Activated naive CD8-positive, alpha-beta T cell treated with anti-CD3 and anti-CD28 coated beads for 36 hours (primary cell): Measurements from ENCODE around the gene NID1. TPM values are rescaled to one million over a fixed set of nuclear protein-coding genes. Genes with fewer than 3 reads are reported as not detected.
"Not testable (repeated sequence)": the region's sequence is repeated elsewhere in the genome, so short reads cannot be mapped to it uniquely, and the experiment has no call there.

Experiments used
- DNase-seq: peaks from one replicate; pipeline ENCODE4 v3.0.0; 2021
- H3K27ac Mint-ChIP-seq: one replicate; pipeline ENCODE4 v1.8.0; 2022; ENCODE audit warnings: mild to moderate bottlenecking, moderate library complexity, mixed read lengths
- H3K27me3 Mint-ChIP-seq: one replicate; pipeline ENCODE4 v1.8.0; 2022; ENCODE audit warnings: mild to moderate bottlenecking, mixed read lengths
- H3K36me3 Mint-ChIP-seq: one replicate; pipeline ENCODE4 v1.8.0; 2021; ENCODE audit warnings: mild to moderate bottlenecking, mixed read lengths
- H3K4me1 Mint-ChIP-seq: one replicate; pipeline ENCODE4 v1.8.0; 2021; ENCODE audit warnings: mixed read lengths
- H3K4me3 Mint-ChIP-seq: one replicate; pipeline ENCODE4 v1.8.0; 2022; ENCODE audit warnings: mild to moderate bottlenecking, moderate library complexity, mixed read lengths
- H3K9me3 Mint-ChIP-seq: one replicate; pipeline ENCODE4 v1.8.0; 2022; ENCODE audit warnings: mixed read lengths
- total RNA-seq, 2 experiments: library from RNA; stranded (reverse); gene quantifications; one replicate each; pipeline ENCODE4 v1.2.3, GENCODE V29; 2021

NID1 gene
- total RNA-seq, 2 experiments from 2014 or later = 0.08 to 0.10 TPM

DNA sequence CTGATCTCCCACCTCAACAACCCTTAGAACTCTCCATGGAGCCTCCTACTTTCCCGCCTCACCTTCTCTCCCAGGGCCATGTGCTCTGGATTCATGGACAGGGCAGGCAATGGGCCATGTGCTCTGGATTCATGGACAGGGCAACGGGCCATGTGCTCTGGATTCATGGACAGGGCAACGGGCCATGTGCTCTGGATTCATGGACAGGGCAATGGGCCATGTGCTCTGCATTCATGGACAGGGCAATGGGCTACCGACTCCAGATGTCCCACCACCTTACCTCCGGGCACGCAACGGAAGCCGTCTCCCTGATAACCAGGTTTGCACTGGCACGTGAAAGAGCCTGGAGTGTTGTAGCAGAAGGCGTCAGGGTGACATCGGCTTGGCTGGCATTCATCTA is 53.2 kb downstream of the NID1 start:
- H3K4me1 Mint-ChIP-seq = no peaks in the 10 kb centered on the region
- no peak overlapping the region for H3K4me3 Mint-ChIP-seq

DNA sequence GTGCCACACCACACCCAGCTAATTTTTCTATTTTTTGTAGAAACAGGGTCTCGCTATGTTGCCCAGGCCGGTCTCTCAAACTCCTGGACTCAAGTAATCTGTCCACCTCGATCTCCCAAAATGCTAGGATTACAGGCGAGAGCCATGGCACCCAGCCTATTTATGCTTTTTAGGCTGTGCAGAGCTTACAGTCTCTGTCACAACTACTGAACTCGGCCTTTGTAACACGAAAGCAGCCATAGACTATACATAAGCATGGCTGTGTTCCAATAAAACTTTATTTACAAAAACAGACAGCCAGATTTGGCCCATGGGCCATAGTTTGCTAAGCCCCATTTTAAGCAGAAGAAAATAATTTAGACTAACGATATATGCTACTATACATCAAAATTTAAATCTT is 54.4 kb downstream of the NID1 start:
- no peak overlapping the region for H3K4me3 Mint-ChIP-seq
- no peaks in the 10 kb centered on the region for H3K36me3 Mint-ChIP-seq
- no peaks in the 10 kb centered on the region for H3K9me3 Mint-ChIP-seq
- DNase-seq = no peak
- H3K27me3 Mint-ChIP-seq = no peaks in the 10 kb centered on the region
- H3K27ac Mint-ChIP-seq = no peak overlapping the region
- no peaks in the 10 kb centered on the region for H3K4me1 Mint-ChIP-seq

More for the DNA sequence above, 53.2 kb downstream of the NID1 start:
- Mint-ChIP-seq H3K9me3 (no peaks in the 10 kb centered on the region), H3K36me3 (no peaks in the 10 kb centered on the region), H3K27me3 (no peaks in the 10 kb centered on the region), H3K27ac (no peak overlapping the region)
- DNase-seq = no peak

DNA sequence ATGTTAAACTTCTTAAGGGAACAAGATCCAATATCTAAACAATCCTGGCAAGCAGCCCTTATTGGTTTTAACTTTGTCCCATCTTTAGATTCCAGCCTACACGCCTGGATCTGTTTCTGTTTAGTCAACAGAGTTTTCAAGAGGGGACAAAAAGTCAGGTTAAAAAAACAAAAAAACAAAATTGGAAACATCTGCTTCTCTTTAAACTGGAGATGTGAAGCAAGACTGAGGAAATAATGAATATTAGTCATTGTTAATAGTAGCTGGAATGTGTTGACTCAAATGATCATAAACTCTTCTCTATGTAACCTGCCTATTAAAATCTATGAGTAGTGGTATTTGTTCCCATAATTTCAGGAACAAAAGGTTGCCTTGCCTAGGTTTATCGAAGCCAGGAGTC is 55.0 kb downstream of the NID1 start:
- H3K27me3 Mint-ChIP-seq = no peaks in the 10 kb centered on the region
- no peaks in the 10 kb centered on the region for H3K4me1 Mint-ChIP-seq
- no peak for DNase-seq
- H3K4me3 Mint-ChIP-seq = no peak overlapping the region
- no peak overlapping the region for H3K27ac Mint-ChIP-seq
- no peaks in the 10 kb centered on the region for H3K9me3 Mint-ChIP-seq
- no peaks in the 10 kb centered on the region for H3K36me3 Mint-ChIP-seq

DNA sequence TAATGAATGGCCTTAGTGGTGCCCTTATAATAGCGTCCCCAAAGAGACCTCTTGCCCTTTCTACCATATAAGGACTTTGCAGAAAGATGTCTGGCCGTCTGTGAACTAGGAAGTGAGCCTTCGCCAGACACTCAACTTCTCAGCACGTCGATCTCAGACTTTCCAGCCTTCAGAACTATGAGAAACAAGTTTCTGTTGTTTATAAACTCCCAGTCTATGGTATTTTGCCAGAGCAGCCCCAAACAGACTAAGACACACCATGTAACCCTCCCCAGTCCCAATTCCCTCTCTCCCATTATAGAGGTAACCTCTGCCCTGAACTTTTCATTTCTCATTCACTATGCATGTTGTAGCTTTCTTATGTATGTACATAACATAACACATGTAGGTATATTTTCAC is 55.7 kb downstream of the NID1 start:
- Mint-ChIP-seq H3K36me3 (no peaks in the 10 kb centered on the region), H3K4me1 (no peaks in the 10 kb centered on the region), H3K27ac (no peak overlapping the region)

DNA sequence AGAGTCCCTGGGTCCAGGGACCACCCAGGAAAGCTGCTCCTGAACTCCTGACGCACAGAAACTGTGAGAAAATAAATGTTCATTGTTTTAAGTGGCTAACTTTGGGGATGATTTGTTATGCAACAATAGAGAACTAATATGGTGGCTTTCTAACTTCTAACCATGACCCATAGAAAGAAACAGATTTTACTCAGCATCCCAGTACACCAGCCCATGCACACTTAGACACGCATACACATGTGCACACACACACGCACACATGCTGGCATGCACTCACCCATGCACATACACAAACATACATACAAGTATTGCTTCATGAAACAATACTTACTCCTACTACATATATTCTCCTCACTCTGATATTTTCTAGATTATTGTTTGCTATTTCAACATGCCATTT is 57.1 kb downstream of the NID1 start:
- H3K4me3 Mint-ChIP-seq = no peak overlapping the region
- H3K27me3 Mint-ChIP-seq = no peaks in the 10 kb centered on the region
- peaks cover 4% of the 10 kb centered on the region for H3K4me1 Mint-ChIP-seq
- H3K36me3 Mint-ChIP-seq = no peaks in the 10 kb centered on the region
- no peak overlapping the region for H3K27ac Mint-ChIP-seq
- no peaks in the 10 kb centered on the region for H3K9me3 Mint-ChIP-seq
- no peak for DNase-seq

More for the DNA sequence above, 55.7 kb downstream of the NID1 start:
- H3K9me3 Mint-ChIP-seq = no peaks in the 10 kb centered on the region
- no peaks in the 10 kb centered on the region for H3K27me3 Mint-ChIP-seq
- no peak for DNase-seq
- H3K4me3 Mint-ChIP-seq = no peak overlapping the region

DNA sequence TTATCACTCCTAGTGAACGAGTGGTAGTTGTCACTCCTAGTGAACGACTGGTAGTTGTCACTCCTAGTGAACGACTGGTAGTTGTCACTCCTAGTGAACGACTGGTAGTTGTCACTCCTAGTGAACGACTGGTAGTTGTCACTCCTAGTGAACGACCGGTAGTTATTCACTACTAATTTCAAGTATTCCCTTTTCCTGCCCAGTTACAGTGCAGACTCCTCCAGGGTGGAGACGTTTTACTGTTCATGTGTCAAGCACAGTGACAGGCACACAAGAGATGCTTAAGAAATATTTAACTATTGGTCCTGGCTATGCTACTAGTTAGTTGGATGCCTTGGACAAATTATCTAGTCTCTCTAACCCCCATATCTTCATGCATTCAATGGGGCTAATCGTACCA is 61.8 kb downstream of the NID1 start:
- H3K4me1 Mint-ChIP-seq = peaks cover 33% of the 10 kb centered on the region
- H3K4me3 Mint-ChIP-seq, H3K27me3 Mint-ChIP-seq, H3K27ac Mint-ChIP-seq, H3K9me3 Mint-ChIP-seq, H3K36me3 Mint-ChIP-seq, DNase-seq: not testable (repeated sequence)

DNA sequence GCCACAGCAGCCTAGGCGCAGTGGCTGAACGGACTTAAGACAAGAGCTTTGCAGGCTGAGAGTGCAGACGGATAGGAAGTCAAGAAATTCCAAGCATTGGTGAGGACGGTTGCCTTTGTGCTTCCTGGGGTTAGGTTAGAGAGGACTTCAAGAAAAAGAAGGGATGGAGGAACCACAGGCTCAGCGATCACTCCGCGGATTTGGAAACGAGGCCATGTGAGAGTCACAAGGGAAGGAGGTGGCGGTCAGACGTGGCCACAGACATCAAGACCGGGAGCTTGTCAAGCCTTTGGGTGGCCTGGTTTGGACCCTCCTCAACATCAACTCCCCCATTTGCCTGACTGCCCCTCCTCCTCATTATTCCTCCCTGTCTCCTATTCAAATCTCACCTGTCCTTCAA is 62.3 kb downstream of the NID1 start:
- DNase-seq = no peak
- Mint-ChIP-seq H3K4me1 (peaks cover 37% of the 10 kb centered on the region), H3K36me3 (peaks cover 4% of the 10 kb centered on the region), H3K27me3 (no peaks in the 10 kb centered on the region), H3K27ac (no peak overlapping the region), H3K4me3 (no peak overlapping the region), H3K9me3 (no peaks in the 10 kb centered on the region)

DNA sequence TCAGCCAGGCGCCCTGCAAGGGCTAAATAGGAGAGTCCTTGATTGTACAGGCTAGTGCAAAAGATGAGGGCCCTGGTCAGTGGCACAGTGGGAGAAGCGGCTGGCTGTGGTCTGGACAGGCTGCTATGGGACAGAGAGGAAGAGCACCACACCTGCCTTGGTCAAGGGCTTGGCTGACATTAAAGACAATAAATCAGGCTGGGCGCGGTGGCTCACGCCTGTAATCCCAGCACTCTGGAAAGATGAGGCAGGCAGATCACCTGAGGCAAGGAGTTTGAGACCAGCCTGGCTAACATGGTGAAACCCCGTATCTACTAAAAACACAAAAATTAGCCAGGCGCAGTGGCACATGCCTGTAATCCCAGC is 62.9 kb downstream of the NID1 start:
- Mint-ChIP-seq H3K27ac (no peak overlapping the region), H3K36me3 (peaks cover 4% of the 10 kb centered on the region), H3K4me3 (no peak overlapping the region), H3K27me3 (no peaks in the 10 kb centered on the region), H3K9me3 (no peaks in the 10 kb centered on the region), H3K4me1 (peaks cover 37% of the 10 kb centered on the region)
- no peak for DNase-seq

DNA sequence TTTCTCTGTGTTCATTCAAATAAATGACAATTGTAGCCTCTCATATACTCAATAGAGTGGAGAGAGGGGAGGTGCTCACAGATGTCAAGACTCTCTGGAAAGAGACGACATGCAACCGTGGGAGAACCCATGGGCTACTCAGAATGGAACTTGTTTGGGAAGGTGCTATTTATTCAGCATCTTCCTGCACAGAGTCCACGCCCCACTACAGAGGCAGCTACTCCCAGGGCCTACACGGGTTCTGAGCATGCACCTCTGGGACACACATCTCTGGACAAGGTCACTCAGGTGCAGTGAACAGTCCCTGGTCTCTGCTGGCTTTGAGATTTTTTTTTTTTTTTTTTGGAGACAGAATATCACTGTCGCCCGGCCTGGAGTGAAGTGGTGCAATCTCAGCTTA is 64.1 kb downstream of the NID1 start:
- peak overlapping the region; percentile 96 for H3K27ac Mint-ChIP-seq
- no peaks in the 10 kb centered on the region for H3K27me3 Mint-ChIP-seq
- no peak overlapping the region for H3K4me3 Mint-ChIP-seq
- peaks cover 4% of the 10 kb centered on the region for H3K36me3 Mint-ChIP-seq
- H3K9me3 Mint-ChIP-seq = no peaks in the 10 kb centered on the region
- H3K4me1 Mint-ChIP-seq = peaks cover 39% of the 10 kb centered on the region
- no peak for DNase-seq

DNA sequence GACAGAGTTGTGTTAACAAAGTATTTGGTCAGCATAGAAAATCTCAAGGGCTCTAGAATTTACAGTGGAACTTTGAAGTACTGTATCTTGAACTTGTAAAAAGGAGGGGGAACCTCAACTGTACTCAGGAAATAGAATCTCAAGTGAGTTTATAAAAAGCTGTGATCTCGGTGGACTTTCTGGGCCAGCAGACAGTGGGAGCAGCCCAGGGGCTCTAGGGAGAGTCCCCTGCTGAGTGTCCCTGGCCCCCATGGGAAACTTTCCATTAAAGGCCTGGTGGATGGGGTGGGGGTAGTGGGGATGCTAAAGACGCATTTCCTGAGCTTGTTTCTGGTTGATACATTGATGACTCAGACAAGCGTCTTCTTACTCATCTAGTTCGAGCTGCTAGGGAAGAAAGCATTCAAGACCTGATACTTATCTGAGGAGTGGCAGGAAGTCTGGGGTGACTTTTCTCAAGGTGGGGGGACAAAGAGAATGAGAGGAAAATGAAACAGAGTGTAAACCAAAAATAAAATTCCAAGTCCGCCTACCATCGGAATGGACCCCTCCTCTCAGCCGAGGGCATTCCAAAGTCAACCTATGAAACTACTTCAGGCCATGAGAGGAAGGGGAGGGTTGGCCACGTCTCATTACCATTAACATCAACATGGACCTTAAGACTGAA is 65.5 kb downstream of the NID1 start:
- Mint-ChIP-seq H3K4me1 (peaks cover 39% of the 10 kb centered on the region), H3K27ac (peak overlapping the region; percentile 96), H3K4me3 (peak overlapping the region; percentile 47), H3K9me3 (no peaks in the 10 kb centered on the region), H3K36me3 (peaks cover 4% of the 10 kb centered on the region), H3K27me3 (no peaks in the 10 kb centered on the region)
- peak; percentile 73 for DNase-seq

DNA sequence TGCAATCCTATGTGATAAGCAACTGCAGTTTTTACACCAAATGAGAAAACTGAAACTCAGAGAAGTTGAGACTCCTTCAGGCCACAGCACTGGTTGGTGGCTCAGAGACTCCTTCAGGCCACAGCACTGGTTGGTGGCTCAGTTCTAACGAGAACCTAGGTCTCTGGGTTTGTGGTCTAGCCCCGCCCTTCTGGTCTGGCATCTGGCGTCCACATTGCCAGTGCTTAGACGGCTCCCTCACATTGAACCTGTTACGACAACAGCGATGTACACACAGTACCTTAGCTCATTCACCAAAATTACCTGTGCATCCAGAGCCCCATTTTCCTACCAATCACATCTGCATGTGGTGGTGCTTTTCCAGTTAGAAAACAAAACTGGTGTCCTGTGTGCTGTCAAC is 66.1 kb downstream of the NID1 start:
- H3K9me3 Mint-ChIP-seq = no peaks in the 10 kb centered on the region
- H3K36me3 Mint-ChIP-seq = peaks cover 4% of the 10 kb centered on the region
- H3K27ac Mint-ChIP-seq = peak overlapping the region; percentile 96
- peaks cover 36% of the 10 kb centered on the region for H3K4me1 Mint-ChIP-seq
- DNase-seq = peak; percentile 44
- no peak overlapping the region for H3K4me3 Mint-ChIP-seq
- no peaks in the 10 kb centered on the region for H3K27me3 Mint-ChIP-seq

DNA sequence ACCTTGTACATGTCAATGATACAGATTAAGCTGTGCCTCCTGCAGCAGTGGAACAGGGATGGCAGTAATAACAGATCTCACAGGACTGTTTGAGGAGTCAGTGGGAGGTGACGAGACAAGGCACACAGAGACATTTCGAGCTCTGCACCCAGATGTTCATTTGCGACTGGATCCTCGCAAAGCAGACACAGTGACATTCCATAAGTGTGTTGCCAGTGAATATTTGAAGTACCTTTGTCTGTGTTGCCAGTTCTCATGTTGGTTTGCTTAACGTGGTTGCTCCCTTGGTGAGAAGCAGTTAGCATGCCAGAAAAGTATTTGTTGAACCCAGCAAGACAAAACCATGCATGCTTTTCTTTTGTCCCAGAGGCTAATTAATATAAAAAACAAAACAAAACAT is 67.0 kb downstream of the NID1 start:
- Mint-ChIP-seq H3K9me3 (no peaks in the 10 kb centered on the region), H3K4me1 (peaks cover 35% of the 10 kb centered on the region), H3K4me3 (no peak overlapping the region), H3K27ac (no peak overlapping the region), H3K36me3 (peaks cover 4% of the 10 kb centered on the region), H3K27me3 (no peaks in the 10 kb centered on the region)
- no peak for DNase-seq

DNA sequence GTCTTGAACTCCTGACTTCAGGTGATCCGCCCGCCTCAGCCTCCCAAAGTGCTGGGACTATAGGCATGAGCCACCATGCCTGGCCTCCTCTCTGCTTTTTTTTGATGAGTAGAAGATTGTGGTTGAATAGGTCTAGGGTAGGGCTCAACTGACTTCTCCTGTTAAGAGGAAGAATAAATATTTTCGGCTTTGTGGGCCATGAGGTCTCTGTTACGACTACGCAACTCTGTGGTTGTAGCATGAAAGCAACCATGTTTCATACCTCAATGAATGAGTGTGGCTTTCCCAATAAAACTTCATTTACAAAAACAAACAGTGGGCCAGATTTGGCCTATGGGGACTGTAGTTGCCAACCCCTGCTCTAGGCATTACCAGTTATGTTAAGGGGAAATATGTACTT is 67.8 kb downstream of the NID1 start:
- peaks cover 35% of the 10 kb centered on the region for H3K4me1 Mint-ChIP-seq
- no peak for DNase-seq
- H3K4me3 Mint-ChIP-seq = no peak overlapping the region
- no peak overlapping the region for H3K27ac Mint-ChIP-seq
- H3K9me3 Mint-ChIP-seq = no peaks in the 10 kb centered on the region
- H3K36me3 Mint-ChIP-seq = peaks cover 4% of the 10 kb centered on the region
- no peaks in the 10 kb centered on the region for H3K27me3 Mint-ChIP-seq

DNA sequence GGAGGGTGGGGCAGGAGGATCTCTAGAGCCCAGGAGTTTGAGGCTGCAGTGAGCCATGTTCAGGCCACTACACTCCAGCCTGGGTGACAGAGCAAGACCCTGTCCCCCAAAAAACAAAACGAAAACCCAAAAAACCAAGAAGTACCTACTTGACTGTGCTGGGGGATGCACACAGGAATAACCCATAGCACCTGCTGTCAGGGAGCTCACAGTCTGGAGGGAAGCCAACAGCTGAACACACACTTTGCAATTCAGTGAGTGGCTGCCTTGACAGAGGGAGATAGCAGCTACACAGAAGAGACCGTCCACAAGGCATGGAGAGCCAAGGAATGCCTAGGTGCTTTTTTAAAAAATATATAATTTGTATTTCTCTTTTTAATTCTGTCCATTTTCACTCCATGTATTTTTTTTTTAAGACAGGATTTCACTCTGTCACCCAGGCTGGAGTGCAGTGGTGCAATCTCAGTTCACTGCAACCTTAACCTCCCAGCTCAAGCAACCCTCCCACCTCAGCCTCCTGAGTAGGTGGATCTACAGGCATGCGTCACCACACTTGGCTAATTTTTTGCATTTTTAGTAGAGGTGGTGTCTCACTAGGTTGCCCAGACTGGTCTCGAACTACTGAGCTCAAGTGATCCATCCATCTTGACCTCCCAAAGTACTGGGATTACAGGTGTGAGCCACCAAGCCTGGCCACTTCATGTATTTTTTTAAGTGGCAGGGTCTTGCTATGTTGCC is 68.7 kb downstream of the NID1 start:
- no peak for DNase-seq
- Mint-ChIP-seq H3K9me3 (no peaks in the 10 kb centered on the region), H3K36me3 (peaks cover 4% of the 10 kb centered on the region), H3K27ac (no peak overlapping the region), H3K4me1 (peaks cover 29% of the 10 kb centered on the region), H3K27me3 (no peaks in the 10 kb centered on the region), H3K4me3 (no peak overlapping the region)

DNA sequence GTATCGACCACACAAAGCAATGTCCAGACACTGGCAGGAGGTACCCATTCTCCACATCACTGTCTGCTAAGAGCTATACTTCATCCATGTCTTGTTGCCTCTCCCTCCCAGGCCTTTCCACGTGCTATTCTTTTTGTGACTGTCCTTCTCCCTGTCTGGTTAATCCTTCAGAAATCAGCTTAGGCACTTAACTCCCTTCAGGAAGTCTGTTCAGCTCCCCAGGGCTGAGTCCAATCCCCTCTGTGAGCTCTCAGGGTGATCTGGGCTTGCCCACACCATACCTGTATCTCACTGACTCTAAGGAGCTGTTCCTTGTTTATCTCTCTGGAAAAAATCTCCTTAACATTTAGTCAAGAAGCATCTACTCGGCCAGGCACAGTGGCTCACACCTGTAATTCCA is 69.4 kb downstream of the NID1 start:
- Mint-ChIP-seq H3K4me3 (no peak overlapping the region), H3K9me3 (no peaks in the 10 kb centered on the region), H3K27me3 (no peaks in the 10 kb centered on the region), H3K27ac (no peak overlapping the region), H3K36me3 (peaks cover 2% of the 10 kb centered on the region), H3K4me1 (peaks cover 27% of the 10 kb centered on the region)
- no peak for DNase-seq

DNA sequence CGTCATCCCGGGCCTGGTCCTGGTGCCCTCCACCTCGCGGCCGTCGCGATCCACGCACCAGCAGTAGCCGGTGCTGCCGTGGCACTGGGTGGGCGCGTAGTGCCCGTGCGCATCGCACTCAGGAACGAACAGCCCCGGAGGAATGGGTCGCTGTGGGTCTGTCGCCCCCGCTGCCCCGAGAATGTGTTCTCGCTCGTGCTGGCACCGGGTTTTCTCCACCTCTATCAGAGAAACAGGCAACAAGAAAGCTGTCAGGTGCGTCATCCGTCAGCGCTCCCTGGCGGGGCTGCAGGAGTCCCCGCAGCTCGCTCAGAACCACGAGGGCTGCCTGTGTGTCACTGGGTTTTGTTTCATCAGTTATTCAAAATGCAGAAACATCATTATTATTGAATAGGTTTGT is 71.2 kb downstream of the NID1 start:
- Mint-ChIP-seq H3K27me3 (no peaks in the 10 kb centered on the region), H3K36me3 (peaks cover 4% of the 10 kb centered on the region), H3K4me1 (peaks cover 8% of the 10 kb centered on the region), H3K9me3 (peaks cover 5% of the 10 kb centered on the region), H3K4me3 (no peak overlapping the region), H3K27ac (no peak overlapping the region)
- DNase-seq = no peak
